PC-3 (cell line): ENCODE measurements around the gene ZC3H14. TPM values are rescaled to one million over a fixed set of nuclear protein-coding genes. Genes with fewer than 3 reads are reported as not detected.
A peak's percentile ranks its signal among the peaks of the same experiment; 100 is the strongest.

Experiments
- ATAC-seq: fragments of 200-7000 bp; cut with Tn5 transposase; 2 replicates; pipeline ENCODE4 v1.9.1; 2020; ENCODE audit warnings: mild to moderate bottlenecking, moderate library complexity
- BruUV-seq: library from RNA; stranded (reverse); fragments of 400-500 nt; replicated peaks from 2 replicates; lab custom pipeline; 2021; lab: Mats Ljungman, UMichigan
- CTCF ChIA-PET: fragments of 300-600 bp; sonication (Branson Sonifier 250); formaldehyde crosslinking; loops from one replicate; lab custom pipeline; 2022; ENCODE audit warnings: antibody characterized with exemption; lab: Charles Lee
- POLR2A ChIA-PET: fragments of 300-600 bp; sonication (Branson Sonifier 250); formaldehyde crosslinking; loops from one replicate; lab custom pipeline; 2022; ENCODE audit warnings: antibody characterized with exemption; ENCODE audit not compliant: unreplicated experiment; lab: Charles Lee
- DNase-seq: peaks from one replicate; pipeline ENCODE4 v3.0.0-alpha.2; 2015
- H2AFZ ChIP-seq: fragments of 300-600 bp; sonication (generic); 2 replicates; pipeline ENCODE4 v1.6.0; 2016; ENCODE audit warnings: antibody characterized with exemption, low read length
- H3F3A ChIP-seq: fragments of 300-600 bp; sonication (generic); one replicate; pipeline ENCODE4 v1.6.0; 2017; ENCODE audit warnings: antibody characterized with exemption, low read length, control low read depth, mild to moderate bottlenecking; ENCODE audit not compliant: unreplicated experiment
- H3K27ac ChIP-seq: fragments of 300-600 bp; sonication (generic); 2 replicates; pipeline ENCODE4 v1.5.1; 2016; ENCODE audit warnings: mild to moderate bottlenecking, low read length
- H3K27me3 ChIP-seq: fragments of 300-600 bp; sonication (generic); 2 replicates; pipeline ENCODE4 v1.6.1; 2016; ENCODE audit warnings: low read length, mixed read lengths
- H3K36me3 ChIP-seq: fragments of 300-600 bp; sonication (generic); 2 replicates; pipeline ENCODE4 v1.6.1; 2016; ENCODE audit warnings: low read depth, mixed run types, low read length, mixed read lengths
- H3K4me1 ChIP-seq: fragments of 300-600 bp; sonication (generic); 2 replicates; pipeline ENCODE4 v1.5.1; 2016; ENCODE audit warnings: low read length; ENCODE audit not compliant: insufficient read depth
- H3K4me2 ChIP-seq: fragments of 300-600 bp; sonication (generic); 2 replicates; pipeline ENCODE4 v1.6.0; 2016; ENCODE audit warnings: low read length
- H3K4me3 ChIP-seq: fragments of 300-600 bp; sonication (generic); 2 replicates; pipeline ENCODE4 v1.5.1; 2016; ENCODE audit warnings: mild to moderate bottlenecking, low read length, mixed read lengths
- H3K79me2 ChIP-seq: fragments of 300-600 bp; sonication (generic); 2 replicates; pipeline ENCODE4 v1.6.1; 2017; ENCODE audit warnings: low read length, mixed read lengths
- H3K9ac ChIP-seq: fragments of 300-600 bp; sonication (generic); 2 replicates; pipeline ENCODE4 v1.6.0; 2016; ENCODE audit warnings: mild to moderate bottlenecking, low read length
- H3K9me2 ChIP-seq: fragments of 300-600 bp; sonication (generic); replicated peaks from 2 replicates; pipeline ENCODE4 v1.6.1; 2016; ENCODE audit warnings: mixed run types, low read length, mixed read lengths
- H3K9me3 ChIP-seq: fragments of 300-600 bp; sonication (generic); 2 replicates; pipeline ENCODE4 v1.6.1; 2016; ENCODE audit warnings: low read length, mixed read lengths
- H4K20me1 ChIP-seq: fragments of 300-600 bp; sonication (generic); 2 replicates; pipeline ENCODE4 v1.6.1; 2016; ENCODE audit warnings: low read length, mixed read lengths
- CTCF ChIP-seq: fragments of 300-600 bp; sonication (generic); conservative IDR thresholded peaks from 2 replicates; pipeline ENCODE4 v1.5.1; 2017; ENCODE audit warnings: antibody characterized with exemption, low read depth, mild to moderate bottlenecking, low read length
- EZH2 ChIP-seq: fragments of 300-600 bp; sonication (generic); IDR thresholded peaks from one replicate; pipeline ENCODE4 v1.6.1; 2017; ENCODE audit warnings: antibody characterized with exemption, mild to moderate bottlenecking, low read length; ENCODE audit not compliant: unreplicated experiment
- EZH2phosphoT487 ChIP-seq: fragments of 300-600 bp; sonication (generic); IDR thresholded peaks from 2 replicates; pipeline ENCODE4 v1.6.1; 2018; ENCODE audit warnings: mild to moderate bottlenecking, antibody characterized with exemption, low read length, borderline replicate concordance
- intact Hi-C: fragments of 100-400 bp; cut with micrococcal nuclease; formaldehyde crosslinking; loops from 2 replicates; pipeline ENCODE4 v1.9.0; 2023
- total RNA-seq: library from RNA; depleted of rRNA; stranded (reverse); fragments of >200 nt; gene quantifications from 2 replicates; pipeline ENCODE4 v1.2.3, GENCODE V29; 2014

The ZC3H14 gene
- total RNA-seq, 1 experiment from 2014 or later, result 58.2 TPM

GRCh38 chr14:88639221-88639620 is 76.4 kb downstream of the ZC3H14 start:
- Histone ChIP-seq H3K9ac (no peak overlapping the region), H2AFZ (no peak overlapping the region), H3K27me3 (no peaks in the 10 kb centered on the region), H3K4me1 (no peaks in the 10 kb centered on the region), H3K36me3 (no peaks in the 10 kb centered on the region), H3K79me2 (no peaks in the 10 kb centered on the region), H3K4me2 (no peak overlapping the region), H3F3A (no peaks in the 10 kb centered on the region), H3K9me2 (no peaks in the 10 kb centered on the region), H4K20me1 (no peaks in the 10 kb centered on the region), H3K9me3 (no peaks in the 10 kb centered on the region), H3K27ac (no peak overlapping the region), H3K4me3 (no peak overlapping the region)
- no peak for TF ChIP-seq EZH2
- TF ChIP-seq EZH2phosphoT487, result no peak
- no peak for TF ChIP-seq CTCF
- intact Hi-C loops, result no loop called here
- CTCF ChIA-PET, result no interaction called here
- BruUV-seq, result no TSS peak
- no peak for DNase-seq
- POLR2A ChIA-PET, result no interaction called here
- ATAC-seq, result no peak

DNA sequence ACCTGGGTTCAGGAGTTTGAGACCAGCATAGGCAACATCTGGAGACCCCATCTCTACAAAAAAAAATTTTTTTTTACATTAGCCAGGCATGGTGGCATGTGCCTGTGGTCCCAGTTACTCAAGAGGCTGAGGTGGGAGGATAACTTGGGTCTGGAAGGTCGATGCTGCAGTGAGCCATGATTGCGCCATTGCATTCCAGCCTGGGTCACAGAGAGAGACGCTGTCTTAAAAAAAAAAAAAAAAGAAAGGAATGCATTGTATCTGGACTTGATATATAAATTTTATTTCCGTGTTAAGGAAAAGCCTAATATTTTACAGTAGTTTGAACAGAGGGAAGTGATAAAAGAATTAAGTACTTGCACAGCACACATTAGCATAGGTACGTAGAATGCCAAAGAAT is 97.2 kb downstream of the ZC3H14 start:
- Histone ChIP-seq H3K27me3 (no peaks in the 10 kb centered on the region), H2AFZ (no peak overlapping the region), H3K4me3 (no peak overlapping the region), H3K27ac (no peak overlapping the region), H3K9me3 (no peaks in the 10 kb centered on the region), H3K36me3 (no peaks in the 10 kb centered on the region), H3F3A (no peaks in the 10 kb centered on the region), H3K4me2 (no peak overlapping the region), H3K9ac (no peak overlapping the region), H3K79me2 (no peaks in the 10 kb centered on the region), H4K20me1 (no peaks in the 10 kb centered on the region), H3K4me1 (no peaks in the 10 kb centered on the region), H3K9me2 (no peaks in the 10 kb centered on the region)
- POLR2A ChIA-PET, result no interaction called here
- TF ChIP-seq EZH2 (no peak), EZH2phosphoT487 (no peak), CTCF (no peak)
- CTCF ChIA-PET, result no interaction called here
- no peak for ATAC-seq
- intact Hi-C loops, result no loop called here
- BruUV-seq, result no TSS peak
- DNase-seq, result no peak

GRCh38 chr14:88667555-88668273 is 104.9 kb downstream of the ZC3H14 start:
- intact Hi-C loops, result loop anchor here (1.0 to 5.0 kb wide), 4 partner anchors 80 to 350 kb away; no protein-coding TSS in a partner anchor
- ChIA-PET CTCF (interaction anchor here (0.6 to 1.2 kb wide), 5 partner anchors 30 to 200 kb away, joined by 3 to 4 read pairs (median 3); partner anchors contain the start of gene EML5), POLR2A (no interaction called here)

More at GRCh38 chr14:88667555-88668273, 104.9 kb downstream of the ZC3H14 start:
- Histone ChIP-seq H3K4me1 (peaks cover 5% of the 10 kb centered on the region; the same call in 1 of the 2 replicates), H3K27me3 (no peaks in the 10 kb centered on the region), H3K9me3 (no peaks in the 10 kb centered on the region), H3K4me3 (no peak overlapping the region), H3F3A (no peaks in the 10 kb centered on the region), H3K4me2 (no peak overlapping the region), H4K20me1 (no peaks in the 10 kb centered on the region), H2AFZ (peak overlapping the region; percentile 48), H3K36me3 (no peaks in the 10 kb centered on the region), H3K79me2 (no peaks in the 10 kb centered on the region), H3K9ac (no peak overlapping the region), H3K27ac (no peak overlapping the region), H3K9me2 (no peaks in the 10 kb centered on the region)
- DNase-seq, result peak; percentile 79
- TF ChIP-seq CTCF, result peak; percentile 95
- TF ChIP-seq EZH2, result no peak
- peak; percentile 94 for ATAC-seq
- BruUV-seq, result no TSS peak
